ENCODE data around the gene GRIA4.
"Not testable (repeated sequence)": the region's sequence is repeated elsewhere in the genome, so short reads cannot be mapped to it uniquely, and the experiment has no call there.

Gene GRIA4

GRCh38 chr11:105929084-105929955 lies 319.4 kb downstream of the GRIA4 start:
- DNase-seq, result no peak

- DNase-seq, result no peak
Observed at GRCh38 chr11:105933695-105934094, 323.8 kb downstream of the GRIA4 start.

- no peak for DNase-seq
Observed at GRCh38 chr11:105935791-105936190, 325.9 kb downstream of the GRIA4 start.

- DNase-seq, result peak; percentile 72
Observed at GRCh38 chr11:105937331-105937730, 327.5 kb downstream of the GRIA4 start.

- peak; percentile 45 for DNase-seq
Observed at GRCh38 chr11:105937738-105938137, 327.9 kb downstream of the GRIA4 start.

GRCh38 chr11:105942921-105943320 lies 333.0 kb downstream of the GRIA4 start:
- DNase-seq, result no peak

- DNase-seq, result no peak
Observed at GRCh38 chr11:105948918-105949590, 339.2 kb downstream of the GRIA4 start.

GRCh38 chr11:105953886-105954285 lies 344.0 kb downstream of the GRIA4 start:
- no peak for DNase-seq

- no peak for DNase-seq
Observed at GRCh38 chr11:105960252-105961245, 350.7 kb downstream of the GRIA4 start.

GRCh38 chr11:105968021-105968697 lies 358.3 kb downstream of the GRIA4 start:
- DNase-seq, result peak; percentile 59

GRCh38 chr11:105969756-105970155 lies 359.9 kb downstream of the GRIA4 start:
- DNase-seq, result no peak

- no peak for DNase-seq
Observed at GRCh38 chr11:105975128-105975527, 365.3 kb downstream of the GRIA4 start.

- no peak for DNase-seq
Observed at GRCh38 chr11:105979997-105980703, 370.3 kb downstream of the GRIA4 start.

GRCh38 chr11:105986554-105986953 lies 376.7 kb downstream of the GRIA4 start:
- no peak for DNase-seq

GRCh38 chr11:105988197-105988596 lies 378.3 kb downstream of the GRIA4 start:
- DNase-seq, result no peak

- DNase-seq, result no peak
Observed at GRCh38 chr11:105989124-105989523, 379.3 kb downstream of the GRIA4 start.

- no peak for DNase-seq
Observed at GRCh38 chr11:105991888-105992287, 382.0 kb downstream of the GRIA4 start.

GRCh38 chr11:106001304-106002012 lies 391.6 kb downstream of the GRIA4 start:
- DNase-seq, result no peak

- DNase-seq, result not testable (repeated sequence)
Observed at GRCh38 chr11:106003094-106003493, 393.2 kb downstream of the GRIA4 start.

- DNase-seq, result no peak
Observed at GRCh38 chr11:106011481-106011880, 401.6 kb downstream of the GRIA4 start.

- DNase-seq, result peak; percentile 81
Observed at GRCh38 chr11:106012744-106013143, 402.9 kb downstream of the GRIA4 start.

Measured in NCI-H226 (cell line).